Endothelial cell of umbilical vein (primary cell): Measurements from ENCODE around the gene MYH14. TPM values are rescaled to one million over a fixed set of nuclear protein-coding genes. Genes with fewer than 3 reads are reported as not detected.

Experiments used
- BruUV-seq: library from RNA; stranded (reverse); fragments of 400-500 nt; replicated peaks from 2 replicates; lab custom pipeline; 2021; lab: Mats Ljungman, UMichigan
- CTCF ChIA-PET: fragments of 300-600, 350-600 bp; sonication (Branson Sonifier 250); formaldehyde crosslinking; loops from one replicate; lab custom pipeline; 2021; ENCODE audit warnings: antibody characterized with exemption, inconsistent platforms; lab: Charles Lee
- POLR2A ChIA-PET: fragments of 300-600, 350-600 bp; sonication (Branson Sonifier 250); formaldehyde crosslinking; loops from one replicate; lab custom pipeline; 2021; ENCODE audit warnings: antibody characterized with exemption, inconsistent platforms; lab: Charles Lee
- DNase-seq: peaks from one replicate; pipeline ENCODE4 v3.0.0-alpha.2; 2011; ENCODE audit warnings: low read depth, low spot score
- FAIRE-seq: peaks from 2 replicates; lab custom pipeline; 2011; peaks lifted over from hg19 to GRCh38; lab: Jason Lieb, UNC
- H2AFZ ChIP-seq: 2 replicates; pipeline ENCODE4 v1.6.0; 2012; ENCODE audit warnings: low read depth, low read length, control low read depth, inconsistent platforms
- H3K27ac ChIP-seq: 2 replicates; pipeline ENCODE4 v1.5.1; 2011; ENCODE audit warnings: low read depth, mild to moderate bottlenecking, control low read depth, low read length, moderate library complexity; ENCODE audit not compliant: insufficient read depth
- H3K27me3 ChIP-seq, 2 experiments: 2 replicates each; pipeline versions ENCODE4 v1.6.0 to v1.6.1; 2011; ENCODE audit warnings: low read length in 2 of 2, mixed read lengths in 1 of 2; ENCODE audit not compliant: control insufficient read depth in 2 of 2, insufficient read depth in 2 of 2
- H3K36me3 ChIP-seq, 2 experiments: 2 replicates in 1 of 2; 3 replicates in 1 of 2; pipeline ENCODE4 v1.5.1; 2011; ENCODE audit warnings: low read length in 2 of 2, mild to moderate bottlenecking in 1 of 2, moderate library complexity in 1 of 2; ENCODE audit not compliant: control insufficient read depth in 2 of 2, insufficient read depth in 2 of 2; ENCODE audit errors: extremely low read depth in 1 of 2
- H3K4me1 ChIP-seq: 3 replicates; pipeline ENCODE4 v1.5.1; 2011; ENCODE audit warnings: mild to moderate bottlenecking, low read length; ENCODE audit not compliant: control insufficient read depth, insufficient read depth; ENCODE audit errors: extremely low read depth
- H3K4me2 ChIP-seq: 2 replicates; pipeline ENCODE4 v1.6.1; 2011; ENCODE audit warnings: low read length, control low read depth, mixed read lengths; ENCODE audit not compliant: insufficient read depth
- H3K4me3 ChIP-seq, 3 experiments: fragments of 200-600 bp in 1 of 3; sonication (generic), shearing (Covaris generic) in 1 of 3; replicated peaks in 1 of 3; 2 replicates each; pipeline ENCODE4 v1.5.1; 2011 to 2016; ENCODE audit warnings: control low read depth in 3 of 3, low read length in 3 of 3, mild to moderate bottlenecking in 2 of 3, inconsistent platforms in 1 of 3, low read depth in 1 of 3, moderate library complexity in 1 of 3; ENCODE audit not compliant: insufficient read depth in 1 of 3
- H3K79me2 ChIP-seq: 2 replicates; pipeline ENCODE4 v1.6.0; 2012; ENCODE audit warnings: low read length, inconsistent platforms; ENCODE audit not compliant: control insufficient read depth, insufficient read depth
- H3K9ac ChIP-seq: replicated peaks from 2 replicates; pipeline ENCODE3; 2011; ENCODE audit warnings: low read length, control low read depth; ENCODE audit not compliant: insufficient read depth; ENCODE audit errors: extremely low read depth
- H3K9me1 ChIP-seq: replicated peaks from 3 replicates; pipeline ENCODE4 v1.6.0; 2011; ENCODE audit warnings: mild to moderate bottlenecking, low read length; ENCODE audit not compliant: control insufficient read depth, insufficient read depth; ENCODE audit errors: extremely low read depth
- H3K9me3 ChIP-seq: replicated peaks from 2 replicates; pipeline ENCODE4 v1.5.1; 2012; ENCODE audit warnings: low read length, inconsistent platforms; ENCODE audit not compliant: control insufficient read depth, insufficient read depth
- H4K20me1 ChIP-seq: replicated peaks from 2 replicates; pipeline ENCODE3; 2011; ENCODE audit warnings: mild to moderate bottlenecking, low read length; ENCODE audit not compliant: control insufficient read depth, insufficient read depth; ENCODE audit errors: extremely low read depth
- CTCF ChIP-seq, 2 donors: IDR thresholded peaks; 1 replicate in 1 of 2; 2 replicates in 1 of 2; pipeline ENCODE4 v1.5.1; 2011; ENCODE audit warnings: low read length in 2 of 2, mild to moderate bottlenecking in 2 of 2, moderate library complexity in 2 of 2, control low read depth in 1 of 2, inconsistent platforms in 1 of 2, low read depth in 1 of 2; ENCODE audit not compliant: insufficient read depth in 1 of 2; ENCODE audit errors: extremely low read depth in 1 of 2
- EZH2 ChIP-seq: IDR thresholded peaks from 2 replicates; pipeline ENCODE4 v1.6.1; 2012; ENCODE audit warnings: borderline replicate concordance, low read depth, mild to moderate bottlenecking, moderate library complexity, low read length, inconsistent platforms; ENCODE audit not compliant: severe bottlenecking
- FOS ChIP-seq: IDR thresholded peaks from 2 replicates; pipeline ENCODE4 v1.6.1; 2011; ENCODE audit warnings: mild to moderate bottlenecking, low read length, moderate library complexity, borderline replicate concordance; ENCODE audit not compliant: insufficient read depth
- GATA2 ChIP-seq: IDR thresholded peaks from 2 replicates; pipeline ENCODE4 v1.7.0; 2011; ENCODE audit warnings: low read depth, mild to moderate bottlenecking, moderate library complexity, mixed read lengths, low read length; ENCODE audit not compliant: insufficient read length, insufficient read depth
- JUN ChIP-seq: IDR thresholded peaks from 2 replicates; pipeline ENCODE4 v1.6.1; 2011; ENCODE audit warnings: borderline replicate concordance, low read depth; ENCODE audit not compliant: insufficient read length, insufficient read depth
- MAX ChIP-seq: IDR thresholded peaks from 2 replicates; pipeline ENCODE4 v1.6.1; 2011; ENCODE audit not compliant: insufficient read depth, insufficient read length
- MYC ChIP-seq: IDR thresholded peaks from one replicate; pipeline ENCODE4 v1.6.1; 2011; ENCODE audit warnings: mild to moderate bottlenecking, low read depth, low read length
- POLR2A ChIP-seq: IDR thresholded peaks from 2 replicates; pipeline ENCODE4 v1.6.1; 2012; ENCODE audit warnings: low read depth, mild to moderate bottlenecking, control low read depth, low read length
- POLR2AphosphoS5 ChIP-seq: IDR thresholded peaks from 2 replicates; pipeline ENCODE4 v1.6.1; 2012; ENCODE audit warnings: low read depth, mild to moderate bottlenecking, control low read depth, low read length, moderate library complexity; ENCODE audit not compliant: insufficient read depth
- dilution Hi-C: fragments of 300-500 bp; cut with MboI; formaldehyde crosslinking; loops from one replicate; pipeline ENCODE4 v1.15.0; 2019; ENCODE audit warnings: low sequenced_read_pairs; ENCODE audit not compliant: extremely low pct_ligation_motif_present
- intact Hi-C: fragments of 100-400 bp; cut with micrococcal nuclease; formaldehyde crosslinking; loops from one replicate; pipeline ENCODE4 v1.10.0; 2022
- polyA plus RNA-seq, 4 experiments: library from polyadenylated mRNA; depleted of rRNA in 3 of 4; stranded (reverse) in 3 of 4; unstranded in 1 of 4; fragments of >200 nt; gene quantifications; 2 replicates each; pipeline versions ENCODE4 v1.2.1 to v1.2.3, GENCODE V29; 2011 to 2012; ENCODE audit warnings: missing spikeins in 1 of 4
- total RNA-seq: library from RNA; stranded (reverse); gene quantifications from 2 replicates; pipeline ENCODE4 v1.2.3, GENCODE V29; 2021

Gene MYH14
- total and polyA plus RNA-seq, 2 donors (not counting 3 experiments of a cell fraction or from before 2014, with no cell fraction given) = 0.13 TPM; not detected in 1

GRCh38 chr19:50221087-50221486 is 17.7 kb downstream of the MYH14 start:
- Histone ChIP-seq H3K9me1 (no peaks in the 10 kb centered on the region), H3K27ac (no peak overlapping the region), H3K4me1 (no peaks in the 10 kb centered on the region), H3K4me3 (no peak overlapping the region), H3K9me3 (no peaks in the 10 kb centered on the region), H3K4me2 (no peak overlapping the region), H3K36me3 (no peaks in the 10 kb centered on the region), H4K20me1 (no peaks in the 10 kb centered on the region), H3K79me2 (no peaks in the 10 kb centered on the region), H2AFZ (no peak overlapping the region), H3K9ac (no peak overlapping the region), H3K27me3 (no peaks in the 10 kb centered on the region)
- POLR2A ChIA-PET = no interaction called here
- TF ChIP-seq POLR2AphosphoS5 = no peak
- TF ChIP-seq MYC = no peak
- TF ChIP-seq EZH2 = no peak
- TF ChIP-seq MAX = no peak
- no peak for TF ChIP-seq POLR2A
- no peak for TF ChIP-seq FOS
- TF ChIP-seq CTCF (IDR thresholded peaks at IDR 0.05; ENCODE audit: extremely low read depth in 1 of 2, insufficient read depth in 1 of 2, low read depth in 1 of 2, low read length in 2 of 2) = no peak
- TF ChIP-seq JUN = no peak
- TF ChIP-seq GATA2 = no peak
- dilution Hi-C loops = no loop called here
- FAIRE-seq (no peak), DNase-seq (no peak)
- BruUV-seq = no TSS peak
- intact Hi-C loops = no loop called here
- CTCF ChIA-PET = no interaction called here
